ENCODE data around the gene PAX5.

PAX5 gene

GRCh38 chr9:37025071-37025822, 8.8 kb downstream of the PAX5 start:
- TF ChIP-seq SIN3A (IDR thresholded peaks at IDR 0.05; ENCODE audit: borderline replicate concordance, insufficient read depth, low read length) (no peak), POLR2AphosphoS5 (IDR thresholded peaks at IDR 0.05; ENCODE audit: low read depth, low read length) (no peak), FOXP2 (optimal IDR thresholded peaks at IDR 0.05; ENCODE audit: borderline replicate concordance, extremely low read depth, extremely low read length, insufficient read depth) (no peak), TAF1 (IDR thresholded peaks at IDR 0.05; ENCODE audit: borderline replicate concordance, insufficient read depth, low read length) (no peak)
- TF ChIP-seq, protein P1, sequence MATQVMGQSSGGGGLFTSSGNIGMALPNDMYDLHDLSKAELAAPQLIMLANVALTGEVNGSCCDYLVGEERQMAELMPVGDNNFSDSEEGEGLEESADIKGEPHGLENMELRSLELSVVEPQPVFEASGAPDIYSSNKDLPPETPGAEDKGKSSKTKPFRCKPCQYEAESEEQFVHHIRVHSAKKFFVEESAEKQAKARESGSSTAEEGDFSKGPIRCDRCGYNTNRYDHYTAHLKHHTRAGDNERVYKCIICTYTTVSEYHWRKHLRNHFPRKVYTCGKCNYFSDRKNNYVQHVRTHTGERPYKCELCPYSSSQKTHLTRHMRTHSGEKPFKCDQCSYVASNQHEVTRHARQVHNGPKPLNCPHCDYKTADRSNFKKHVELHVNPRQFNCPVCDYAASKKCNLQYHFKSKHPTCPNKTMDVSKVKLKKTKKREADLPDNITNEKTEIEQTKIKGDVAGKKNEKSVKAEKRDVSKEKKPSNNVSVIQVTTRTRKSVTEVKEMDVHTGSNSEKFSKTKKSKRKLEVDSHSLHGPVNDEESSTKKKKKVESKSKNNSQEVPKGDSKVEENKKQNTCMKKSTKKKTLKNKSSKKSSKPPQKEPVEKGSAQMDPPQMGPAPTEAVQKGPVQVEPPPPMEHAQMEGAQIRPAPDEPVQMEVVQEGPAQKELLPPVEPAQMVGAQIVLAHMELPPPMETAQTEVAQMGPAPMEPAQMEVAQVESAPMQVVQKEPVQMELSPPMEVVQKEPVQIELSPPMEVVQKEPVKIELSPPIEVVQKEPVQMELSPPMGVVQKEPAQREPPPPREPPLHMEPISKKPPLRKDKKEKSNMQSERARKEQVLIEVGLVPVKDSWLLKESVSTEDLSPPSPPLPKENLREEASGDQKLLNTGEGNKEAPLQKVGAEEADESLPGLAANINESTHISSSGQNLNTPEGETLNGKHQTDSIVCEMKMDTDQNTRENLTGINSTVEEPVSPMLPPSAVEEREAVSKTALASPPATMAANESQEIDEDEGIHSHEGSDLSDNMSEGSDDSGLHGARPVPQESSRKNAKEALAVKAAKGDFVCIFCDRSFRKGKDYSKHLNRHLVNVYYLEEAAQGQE (IDR thresholded peaks at IDR 0.05; ENCODE audit: insufficient read depth in 1 of 2, low read depth in 2 of 2, low read length in 2 of 2): no peak

GRCh38 chr9:37017546-37017945, 16.5 kb downstream of the PAX5 start:
- no peak for TF ChIP-seq POLR2AphosphoS5 (IDR thresholded peaks at IDR 0.05; ENCODE audit: low read depth, low read length)
- TF ChIP-seq FOXP2 (optimal IDR thresholded peaks at IDR 0.05; ENCODE audit: borderline replicate concordance, extremely low read depth, extremely low read length, insufficient read depth): no peak
- no peak for TF ChIP-seq TAF1 (IDR thresholded peaks at IDR 0.05; ENCODE audit: borderline replicate concordance, insufficient read depth, low read length)
- TF ChIP-seq SIN3A (IDR thresholded peaks at IDR 0.05; ENCODE audit: borderline replicate concordance, insufficient read depth, low read length): no peak
- TF ChIP-seq, protein P1 (IDR thresholded peaks at IDR 0.05; ENCODE audit: insufficient read depth in 1 of 2, low read depth in 2 of 2, low read length in 2 of 2): no peak

DNA sequence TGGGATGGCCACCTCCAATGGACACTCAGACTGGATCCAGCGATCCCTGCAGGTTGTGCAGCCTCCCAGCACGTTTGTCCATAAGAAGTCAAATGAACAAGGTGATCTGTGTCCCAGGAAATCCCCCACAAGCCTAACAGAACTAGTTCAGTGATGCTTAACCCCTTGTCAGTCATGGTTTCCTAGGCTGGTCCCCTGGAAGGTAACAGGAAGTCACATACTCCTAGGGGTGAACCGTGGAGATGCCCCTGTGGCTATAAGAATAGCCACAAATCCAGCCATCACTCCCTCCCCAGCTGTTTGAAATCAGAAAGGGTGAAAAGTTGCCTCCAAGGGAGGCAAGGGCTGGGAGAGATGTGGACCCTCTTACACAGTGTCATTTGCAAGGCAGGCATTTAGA, 22.5 kb downstream of the PAX5 start:
- TF ChIP-seq SIN3A (IDR thresholded peaks at IDR 0.05; ENCODE audit: borderline replicate concordance, insufficient read depth, low read length) (no peak), TAF1 (IDR thresholded peaks at IDR 0.05; ENCODE audit: borderline replicate concordance, insufficient read depth, low read length) (no peak), POLR2AphosphoS5 (IDR thresholded peaks at IDR 0.05; ENCODE audit: low read depth, low read length) (no peak), FOXP2 (optimal IDR thresholded peaks at IDR 0.05; ENCODE audit: borderline replicate concordance, extremely low read depth, extremely low read length, insufficient read depth) (no peak)
- TF ChIP-seq, protein P1 (IDR thresholded peaks at IDR 0.05; ENCODE audit: insufficient read depth in 1 of 2, low read depth in 2 of 2, low read length in 2 of 2): no peak

GRCh38 chr9:37010976-37011375, 23.1 kb downstream of the PAX5 start:
- TF ChIP-seq TAF1 (IDR thresholded peaks at IDR 0.05; ENCODE audit: borderline replicate concordance, insufficient read depth, low read length) (no peak), FOXP2 (optimal IDR thresholded peaks at IDR 0.05; ENCODE audit: borderline replicate concordance, extremely low read depth, extremely low read length, insufficient read depth) (no peak), SIN3A (IDR thresholded peaks at IDR 0.05; ENCODE audit: borderline replicate concordance, insufficient read depth, low read length) (no peak), POLR2AphosphoS5 (IDR thresholded peaks at IDR 0.05; ENCODE audit: low read depth, low read length) (no peak)
- TF ChIP-seq, protein P1 (IDR thresholded peaks at IDR 0.05; ENCODE audit: insufficient read depth in 1 of 2, low read depth in 2 of 2, low read length in 2 of 2): no peak

Measured in PFSK-1 (cell line).